MM.1S (cell line): Measurements from ENCODE around the gene ARHGAP32.

Source experiments
- EZH2 ChIP-seq: fragments of 300-600 bp; sonication (generic); optimal IDR thresholded peaks from 2 replicates; pipeline ENCODE3; 2017; ENCODE audit warnings: low read depth, mild to moderate bottlenecking, antibody characterized with exemption, low read length, mixed read lengths
- TF ChIP-seq, protein P1 (sequence below): fragments of 300-600 bp; sonication (generic); IDR thresholded peaks from 2 replicates; pipeline ENCODE4 v1.5.1; 2016; ENCODE audit warnings: antibody characterized with exemption, low read length, mixed read lengths

DNA sequence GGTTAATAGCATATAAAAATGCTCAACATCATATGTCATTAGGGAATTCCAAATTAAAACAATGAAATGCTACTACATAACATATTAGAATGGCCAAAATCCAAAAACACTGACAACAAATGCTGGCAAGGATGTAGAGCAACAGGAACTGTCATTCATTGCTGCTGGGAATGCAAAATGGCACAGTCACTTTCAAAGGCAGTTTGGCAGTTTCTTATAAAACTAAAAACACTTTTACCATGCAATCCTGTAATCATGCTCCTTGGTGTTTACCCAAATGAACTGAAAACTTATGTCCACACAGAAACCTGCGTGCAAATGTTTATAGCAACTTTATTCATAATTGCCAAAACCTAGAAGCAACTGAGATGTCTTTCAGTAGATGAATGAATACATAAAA is 105.1 kb downstream of the ARHGAP32 start:
- TF ChIP-seq EZH2 = no peak
- TF ChIP-seq, protein P1, sequence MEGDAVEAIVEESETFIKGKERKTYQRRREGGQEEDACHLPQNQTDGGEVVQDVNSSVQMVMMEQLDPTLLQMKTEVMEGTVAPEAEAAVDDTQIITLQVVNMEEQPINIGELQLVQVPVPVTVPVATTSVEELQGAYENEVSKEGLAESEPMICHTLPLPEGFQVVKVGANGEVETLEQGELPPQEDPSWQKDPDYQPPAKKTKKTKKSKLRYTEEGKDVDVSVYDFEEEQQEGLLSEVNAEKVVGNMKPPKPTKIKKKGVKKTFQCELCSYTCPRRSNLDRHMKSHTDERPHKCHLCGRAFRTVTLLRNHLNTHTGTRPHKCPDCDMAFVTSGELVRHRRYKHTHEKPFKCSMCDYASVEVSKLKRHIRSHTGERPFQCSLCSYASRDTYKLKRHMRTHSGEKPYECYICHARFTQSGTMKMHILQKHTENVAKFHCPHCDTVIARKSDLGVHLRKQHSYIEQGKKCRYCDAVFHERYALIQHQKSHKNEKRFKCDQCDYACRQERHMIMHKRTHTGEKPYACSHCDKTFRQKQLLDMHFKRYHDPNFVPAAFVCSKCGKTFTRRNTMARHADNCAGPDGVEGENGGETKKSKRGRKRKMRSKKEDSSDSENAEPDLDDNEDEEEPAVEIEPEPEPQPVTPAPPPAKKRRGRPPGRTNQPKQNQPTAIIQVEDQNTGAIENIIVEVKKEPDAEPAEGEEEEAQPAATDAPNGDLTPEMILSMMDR = no peak
